H1 (cell line): ENCODE measurements around the gene NOS1AP.

Experiments
- CHD2 ChIP-seq: IDR thresholded peaks from 2 replicates; pipeline ENCODE4 v1.6.1; 2012; ENCODE audit warnings: low read length, improper control_type of control experiment
- CTBP2 ChIP-seq: IDR thresholded peaks from 2 replicates; pipeline ENCODE4 v1.7.0; 2011; ENCODE audit warnings: borderline replicate concordance, mild to moderate bottlenecking, moderate library complexity, mixed read lengths, low read length; ENCODE audit not compliant: insufficient read depth, insufficient read length
- EGR1 ChIP-seq: IDR thresholded peaks from 2 replicates; pipeline ENCODE4 v1.6.1; 2011; ENCODE audit warnings: low read depth, low read length, borderline replicate concordance
- EP300 ChIP-seq, 2 experiments: IDR thresholded peaks; 1 replicate in 1 of 2; 2 replicates in 1 of 2; pipeline ENCODE4 v1.6.1; 2011 to 2012; ENCODE audit warnings: low read depth in 2 of 2, low read length in 2 of 2, mild to moderate bottlenecking in 2 of 2, borderline replicate concordance in 1 of 2, inconsistent platforms in 1 of 2, moderate library complexity in 1 of 2
- NANOG ChIP-seq: IDR thresholded peaks from 2 replicates; pipeline ENCODE4 v1.6.1; 2011; ENCODE audit warnings: low read length, low read depth, mild to moderate bottlenecking, inconsistent platforms; ENCODE audit not compliant: insufficient read depth, poor library complexity, severe bottlenecking
- POLR2A ChIP-seq, 2 experiments: IDR thresholded peaks; 1 replicate in 1 of 2; 2 replicates in 1 of 2; pipeline ENCODE4 v1.6.1; 2011; ENCODE audit warnings: low read depth in 2 of 2, low read length in 2 of 2, mild to moderate bottlenecking in 2 of 2; ENCODE audit errors: control extremely low read depth in 1 of 2
- POLR2AphosphoS5 ChIP-seq: IDR thresholded peaks from 2 replicates; pipeline ENCODE4 v1.6.1; 2011; ENCODE audit warnings: low read depth, low read length
- RFX5 ChIP-seq: IDR thresholded peaks from 2 replicates; pipeline ENCODE4 v1.6.1; 2011; ENCODE audit warnings: low read depth, low read length, improper control_type of control experiment, borderline replicate concordance
- SP1 ChIP-seq: IDR thresholded peaks from 2 replicates; pipeline ENCODE4 v1.6.1; 2011; ENCODE audit warnings: low read depth, low read length
- TAF1 ChIP-seq: IDR thresholded peaks from 2 replicates; pipeline ENCODE4 v1.6.1; 2011; ENCODE audit warnings: mild to moderate bottlenecking, low read depth, low read length
- YY1 ChIP-seq: IDR thresholded peaks from 2 replicates; pipeline ENCODE4 v1.6.1; 2011; ENCODE audit warnings: low read depth, mild to moderate bottlenecking, low read length
- TF ChIP-seq, protein P1 (sequence below), 3 experiments: IDR thresholded peaks; 1 replicate in 2 of 3; 2 replicates in 1 of 3; pipeline versions ENCODE4 v1.5.1 to v1.6.1; 2011; ENCODE audit warnings: low read length in 3 of 3, mild to moderate bottlenecking in 3 of 3, inconsistent platforms in 2 of 3, low read depth in 1 of 3, moderate library complexity in 1 of 3; ENCODE audit not compliant: insufficient read depth in 1 of 3; ENCODE audit errors: control extremely low read depth in 1 of 3

DNA sequence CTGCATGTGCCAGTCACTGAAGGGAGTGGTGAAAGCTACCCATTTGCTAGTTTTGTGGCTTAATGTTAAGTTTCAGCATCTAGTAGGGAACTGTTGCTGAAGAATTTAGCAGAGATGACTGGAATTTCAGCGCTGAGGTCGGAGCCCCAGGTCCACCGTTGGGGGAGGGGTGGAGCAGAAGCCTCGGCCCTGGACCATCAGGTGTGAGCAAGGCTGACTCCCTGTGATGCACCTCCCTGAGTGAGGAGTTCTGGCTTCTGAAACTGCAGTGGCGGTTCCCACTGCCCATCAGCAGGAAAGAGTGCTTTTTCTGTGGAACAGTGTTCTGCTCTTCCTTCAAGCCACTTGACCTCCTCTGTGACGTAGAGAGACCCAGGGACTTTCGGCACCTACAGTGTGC lies 1.3 kb downstream of the NOS1AP start:
- TF ChIP-seq POLR2A (IDR thresholded peaks at IDR 0.05; ENCODE audit: control extremely low read depth in 1 of 2, low read depth in 2 of 2, low read length in 2 of 2) (no peak), RFX5 (no peak), SP1 (peak; percentile 52; the same call in 1 of the 2 replicates), CTBP2 (no peak), EP300 (IDR thresholded peaks at IDR 0.05; ENCODE audit: borderline replicate concordance in 1 of 2, low read depth in 2 of 2, low read length in 2 of 2) (no peak), NANOG (no peak), TAF1 (no peak), POLR2AphosphoS5 (no peak), CHD2 (no peak), EGR1 (no peak), YY1 (no peak)
- TF ChIP-seq, protein P1, sequence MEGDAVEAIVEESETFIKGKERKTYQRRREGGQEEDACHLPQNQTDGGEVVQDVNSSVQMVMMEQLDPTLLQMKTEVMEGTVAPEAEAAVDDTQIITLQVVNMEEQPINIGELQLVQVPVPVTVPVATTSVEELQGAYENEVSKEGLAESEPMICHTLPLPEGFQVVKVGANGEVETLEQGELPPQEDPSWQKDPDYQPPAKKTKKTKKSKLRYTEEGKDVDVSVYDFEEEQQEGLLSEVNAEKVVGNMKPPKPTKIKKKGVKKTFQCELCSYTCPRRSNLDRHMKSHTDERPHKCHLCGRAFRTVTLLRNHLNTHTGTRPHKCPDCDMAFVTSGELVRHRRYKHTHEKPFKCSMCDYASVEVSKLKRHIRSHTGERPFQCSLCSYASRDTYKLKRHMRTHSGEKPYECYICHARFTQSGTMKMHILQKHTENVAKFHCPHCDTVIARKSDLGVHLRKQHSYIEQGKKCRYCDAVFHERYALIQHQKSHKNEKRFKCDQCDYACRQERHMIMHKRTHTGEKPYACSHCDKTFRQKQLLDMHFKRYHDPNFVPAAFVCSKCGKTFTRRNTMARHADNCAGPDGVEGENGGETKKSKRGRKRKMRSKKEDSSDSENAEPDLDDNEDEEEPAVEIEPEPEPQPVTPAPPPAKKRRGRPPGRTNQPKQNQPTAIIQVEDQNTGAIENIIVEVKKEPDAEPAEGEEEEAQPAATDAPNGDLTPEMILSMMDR (IDR thresholded peaks at IDR 0.05; ENCODE audit: control extremely low read depth in 1 of 3, insufficient read depth in 1 of 3, low read depth in 1 of 3, low read length in 3 of 3) = no peak
